ENCODE results near the gene MGMT.

MGMT gene

GRCh38 chr10:129793479-129793878 lies 326.4 kb downstream of the MGMT start:
- no peak overlapping the region for H3K4me3 ChIP-seq (ENCODE audit: low read depth, low read length)
- no peak for TF ChIP-seq CTCF (IDR thresholded peaks at IDR 0.05; ENCODE audit: control insufficient read depth, extremely low read depth, insufficient read depth)
- DNase-seq (ENCODE audit: low read depth): no peak

- DNase-seq (ENCODE audit: low read depth): no peak
- TF ChIP-seq CTCF (IDR thresholded peaks at IDR 0.05; ENCODE audit: control insufficient read depth, extremely low read depth, insufficient read depth): no peak
- no peak overlapping the region for H3K4me3 ChIP-seq (ENCODE audit: low read depth, low read length)
These were observed 327.0 kb downstream of the MGMT start for GRCh38 chr10:129793996-129794395.

GRCh38 chr10:129796710-129797420 lies 329.8 kb downstream of the MGMT start:
- TF ChIP-seq CTCF (IDR thresholded peaks at IDR 0.05; ENCODE audit: control insufficient read depth, extremely low read depth, insufficient read depth): no peak
- no peak overlapping the region for H3K4me3 ChIP-seq (ENCODE audit: low read depth, low read length)
- no peak for DNase-seq (ENCODE audit: low read depth)

GRCh38 chr10:129799942-129800341 lies 332.9 kb downstream of the MGMT start:
- TF ChIP-seq CTCF (IDR thresholded peaks at IDR 0.05; ENCODE audit: control insufficient read depth, extremely low read depth, insufficient read depth): no peak
- no peak for DNase-seq (ENCODE audit: low read depth)
- no peak overlapping the region for H3K4me3 ChIP-seq (ENCODE audit: low read depth, low read length)

GRCh38 chr10:129800796-129801340 lies 333.8 kb downstream of the MGMT start:
- TF ChIP-seq CTCF (IDR thresholded peaks at IDR 0.05; ENCODE audit: control insufficient read depth, extremely low read depth, insufficient read depth): no peak
- no peak for DNase-seq (ENCODE audit: low read depth)
- no peak overlapping the region for H3K4me3 ChIP-seq (ENCODE audit: low read depth, low read length)

GRCh38 chr10:129807211-129807610 lies 340.2 kb downstream of the MGMT start:
- no peak overlapping the region for H3K4me3 ChIP-seq (ENCODE audit: low read depth, low read length)
- TF ChIP-seq CTCF (IDR thresholded peaks at IDR 0.05; ENCODE audit: control insufficient read depth, extremely low read depth, insufficient read depth): no peak
- DNase-seq (ENCODE audit: low read depth): no peak
